Mesothelial cell of epicardium (in vitro differentiated cells): ENCODE data around the gene GINM1. TPM values are rescaled to one million over a fixed set of nuclear protein-coding genes. Genes with fewer than 3 reads are reported as not detected.

ENCODE experiments used
- DNase-seq, 2 experiments: peaks; one replicate each; pipeline ENCODE4 v3.0.0; 2021; ENCODE audit warnings: low spot score in 2 of 2; ENCODE audit not compliant: unreplicated experiment in 2 of 2
- H3K27ac Mint-ChIP-seq: 2 replicates; pipeline ENCODE4 v1.8.0; 2021; ENCODE audit warnings: mixed read lengths
- H3K27me3 Mint-ChIP-seq: 2 replicates; pipeline ENCODE4 v1.8.0; 2021; ENCODE audit warnings: low read depth, mixed read lengths
- H3K36me3 Mint-ChIP-seq: 2 replicates; pipeline ENCODE4 v1.8.0; 2021; ENCODE audit warnings: mixed read lengths
- H3K4me1 Mint-ChIP-seq: 2 replicates; pipeline ENCODE4 v1.8.0; 2021; ENCODE audit warnings: mixed read lengths
- H3K4me3 Mint-ChIP-seq: 2 replicates; pipeline ENCODE4 v1.8.0; 2021; ENCODE audit warnings: mild to moderate bottlenecking, moderate library complexity, mixed read lengths
- H3K9me3 Mint-ChIP-seq: 2 replicates; pipeline ENCODE4 v1.8.0; 2021; ENCODE audit warnings: mixed read lengths
- total RNA-seq: library from RNA; stranded (reverse); gene quantifications from 3 replicates; pipeline ENCODE4 v1.2.1, GENCODE V29; 2021
- TF ChIP-seq, protein P1 (sequence below): fragments of 200-600 bp; sonication (generic); IDR thresholded peaks from one replicate; pipeline ENCODE4 v1.5.0; 2021; ENCODE audit warnings: antibody characterized with exemption; ENCODE audit not compliant: unreplicated experiment

Gene GINM1
- total RNA-seq, 1 donor from 2014 or later, result 36.5 TPM

GRCh38 chr6:149567945-149568585 is 1.9 kb downstream of the GINM1 start:
- H3K4me3 Mint-ChIP-seq, result peak overlapping the region; percentile 96
- DNase-seq, result no peak
- H3K9me3 Mint-ChIP-seq, result no peaks in the 10 kb centered on the region
- peak overlapping the region; percentile 69 for H3K27ac Mint-ChIP-seq
- H3K27me3 Mint-ChIP-seq, result peaks cover 2% of the 10 kb centered on the region
- no peaks in the 10 kb centered on the region for H3K36me3 Mint-ChIP-seq
- TF ChIP-seq, protein P1, sequence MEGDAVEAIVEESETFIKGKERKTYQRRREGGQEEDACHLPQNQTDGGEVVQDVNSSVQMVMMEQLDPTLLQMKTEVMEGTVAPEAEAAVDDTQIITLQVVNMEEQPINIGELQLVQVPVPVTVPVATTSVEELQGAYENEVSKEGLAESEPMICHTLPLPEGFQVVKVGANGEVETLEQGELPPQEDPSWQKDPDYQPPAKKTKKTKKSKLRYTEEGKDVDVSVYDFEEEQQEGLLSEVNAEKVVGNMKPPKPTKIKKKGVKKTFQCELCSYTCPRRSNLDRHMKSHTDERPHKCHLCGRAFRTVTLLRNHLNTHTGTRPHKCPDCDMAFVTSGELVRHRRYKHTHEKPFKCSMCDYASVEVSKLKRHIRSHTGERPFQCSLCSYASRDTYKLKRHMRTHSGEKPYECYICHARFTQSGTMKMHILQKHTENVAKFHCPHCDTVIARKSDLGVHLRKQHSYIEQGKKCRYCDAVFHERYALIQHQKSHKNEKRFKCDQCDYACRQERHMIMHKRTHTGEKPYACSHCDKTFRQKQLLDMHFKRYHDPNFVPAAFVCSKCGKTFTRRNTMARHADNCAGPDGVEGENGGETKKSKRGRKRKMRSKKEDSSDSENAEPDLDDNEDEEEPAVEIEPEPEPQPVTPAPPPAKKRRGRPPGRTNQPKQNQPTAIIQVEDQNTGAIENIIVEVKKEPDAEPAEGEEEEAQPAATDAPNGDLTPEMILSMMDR, result no peak
- H3K4me1 Mint-ChIP-seq, result peaks cover 19% of the 10 kb centered on the region

DNA sequence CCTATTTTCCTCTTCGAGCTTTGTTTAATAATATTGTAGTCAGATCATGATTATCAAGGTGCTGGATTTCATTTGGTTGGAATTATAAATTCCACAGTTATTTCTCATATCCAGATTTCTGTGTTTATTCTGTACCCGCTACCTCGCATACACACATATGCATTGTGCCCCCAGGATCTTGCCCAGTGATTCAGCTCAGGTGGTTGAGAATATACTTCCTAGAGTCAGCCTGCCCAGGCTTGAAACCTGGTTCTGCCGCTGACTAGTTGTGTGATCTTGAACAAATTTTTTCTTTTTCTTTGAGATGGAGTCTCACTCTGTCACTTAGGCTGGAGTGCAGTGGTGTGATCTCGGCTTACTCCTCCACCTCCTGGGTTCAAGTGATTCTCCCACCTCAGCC is 14.7 kb downstream of the GINM1 start:
- TF ChIP-seq, protein P1, result no peak
- no peak for DNase-seq
- Mint-ChIP-seq H3K36me3 (peaks cover 32% of the 10 kb centered on the region), H3K9me3 (no peaks in the 10 kb centered on the region), H3K4me3 (no peak overlapping the region), H3K27me3 (no peaks in the 10 kb centered on the region), H3K27ac (no peak overlapping the region), H3K4me1 (no peaks in the 10 kb centered on the region)

GRCh38 chr6:149581349-149581748 is 15.2 kb downstream of the GINM1 start:
- Mint-ChIP-seq H3K9me3 (no peaks in the 10 kb centered on the region), H3K4me3 (no peak overlapping the region), H3K27me3 (no peaks in the 10 kb centered on the region), H3K36me3 (peaks cover 37% of the 10 kb centered on the region), H3K27ac (no peak overlapping the region), H3K4me1 (no peaks in the 10 kb centered on the region)
- DNase-seq, result no peak
- TF ChIP-seq, protein P1, result no peak

DNA sequence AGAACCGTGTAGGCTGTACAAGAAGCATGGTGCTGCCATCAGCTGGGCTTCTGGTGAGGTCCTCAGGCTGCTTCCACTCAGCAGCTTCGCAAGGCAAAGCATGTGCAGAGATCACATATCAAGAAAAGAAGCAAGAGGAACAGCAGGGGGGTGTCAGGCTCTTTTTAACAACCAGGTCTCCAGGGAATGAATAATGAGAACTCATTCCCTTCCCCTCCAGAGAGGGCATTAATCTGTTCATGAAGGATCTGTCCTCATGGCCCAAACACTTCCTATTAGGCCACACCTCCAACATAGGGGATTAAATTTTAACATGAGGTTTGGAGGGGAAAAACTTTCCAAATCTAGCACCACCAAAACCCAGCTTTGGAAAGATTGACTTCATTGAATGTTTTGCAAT is 20.0 kb downstream of the GINM1 start:
- Mint-ChIP-seq H3K36me3 (peaks cover 41% of the 10 kb centered on the region), H3K27me3 (no peaks in the 10 kb centered on the region), H3K4me3 (no peak overlapping the region), H3K4me1 (no peaks in the 10 kb centered on the region), H3K27ac (no peak overlapping the region), H3K9me3 (no peaks in the 10 kb centered on the region)
- DNase-seq, result no peak
- TF ChIP-seq, protein P1, result no peak

GRCh38 chr6:149592983-149593382 is 26.8 kb downstream of the GINM1 start:
- H3K27me3 Mint-ChIP-seq, result no peaks in the 10 kb centered on the region

More at GRCh38 chr6:149592983-149593382, 26.8 kb downstream of the GINM1 start:
- no peak for DNase-seq
- TF ChIP-seq, protein P1, result no peak
- Mint-ChIP-seq H3K4me1 (no peaks in the 10 kb centered on the region), H3K9me3 (no peaks in the 10 kb centered on the region), H3K4me3 (no peak overlapping the region), H3K27ac (no peak overlapping the region), H3K36me3 (peaks cover 32% of the 10 kb centered on the region)
